NCI-H1092 treated with DMSO at 0.1 percent for 48 hours (cell line): Measurements from ENCODE around the gene ZNF341.
"Not testable (repeated sequence)": the region's sequence is repeated elsewhere in the genome, so short reads cannot be mapped to it uniquely, and the experiment has no call there.

Experiments used
- DNase-seq: peaks from one replicate; lab custom pipeline; 2025; lab: John Stamatoyannopoulos, UW

Gene ZNF341

GRCh38 chr20:33730946-33731692 lies 677 bp upstream of the ZNF341 start:
- DNase-seq, result no peak

- DNase-seq, result peak; percentile 89
These were observed 572 bp downstream of the ZNF341 start for GRCh38 chr20:33732166-33732970.

DNA sequence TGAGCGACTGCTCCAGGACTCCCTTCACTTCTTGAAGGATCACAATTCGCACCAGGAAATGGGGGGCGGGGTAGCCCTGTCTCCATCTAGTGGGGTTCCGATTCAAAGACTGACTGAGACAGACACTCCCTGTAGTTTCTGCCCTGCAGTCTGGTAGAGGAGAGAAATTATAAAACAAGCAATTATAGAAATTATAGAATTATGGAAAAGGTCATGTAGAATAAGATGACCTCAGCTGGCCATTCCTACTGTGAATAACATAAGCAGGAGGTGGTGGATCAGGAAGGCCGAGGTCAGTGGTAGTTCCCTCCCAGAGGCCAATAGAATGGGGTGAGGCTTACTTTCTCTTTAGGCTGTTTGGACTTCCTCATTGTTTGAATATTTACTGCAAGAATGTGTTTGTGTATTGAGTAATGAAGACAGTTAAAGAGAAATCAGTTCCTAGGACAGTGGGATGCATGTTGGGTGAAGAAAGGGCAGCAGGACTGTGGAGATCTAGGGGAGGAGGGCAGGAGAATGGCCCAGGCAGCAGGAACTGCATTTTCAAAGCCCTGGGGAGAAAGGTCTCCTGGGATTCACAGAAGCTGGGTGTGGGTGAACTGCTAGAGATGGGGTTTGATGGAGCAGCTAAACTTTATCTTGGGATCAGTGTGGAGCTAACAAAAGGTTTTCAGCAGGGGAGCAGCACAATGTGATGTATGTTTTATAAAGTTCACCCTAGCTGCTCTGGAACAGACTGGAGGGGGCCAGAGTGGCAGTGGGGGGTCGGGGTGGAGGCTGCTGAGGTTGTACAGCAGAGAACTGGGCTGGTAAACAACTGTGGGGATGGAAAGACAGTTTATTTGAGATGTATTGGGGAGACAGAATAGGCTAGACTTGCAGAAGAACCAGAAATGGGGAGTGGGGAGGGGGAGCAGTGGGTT lies 2.1 kb downstream of the ZNF341 start:
- no peak for DNase-seq

DNA sequence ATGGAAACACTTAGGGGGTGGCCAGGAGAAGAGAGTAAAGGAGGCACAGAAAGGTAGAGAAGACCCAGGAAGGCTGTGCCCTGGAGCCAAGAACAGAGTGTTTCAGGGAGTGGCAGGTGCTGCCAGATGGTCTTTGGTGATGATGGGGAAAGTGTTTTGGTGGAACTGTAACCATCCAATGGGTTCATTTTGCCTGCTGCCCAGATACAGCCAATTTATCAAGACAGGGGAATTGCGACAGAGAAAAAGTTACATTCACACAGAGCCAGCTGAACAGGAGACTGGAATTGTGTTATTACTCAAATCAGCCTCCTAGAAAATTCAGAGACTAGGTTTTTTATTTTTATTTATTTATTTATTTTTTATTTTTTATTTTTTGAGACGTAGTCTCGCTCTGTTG lies 5.2 kb downstream of the ZNF341 start:
- DNase-seq, result no peak

DNA sequence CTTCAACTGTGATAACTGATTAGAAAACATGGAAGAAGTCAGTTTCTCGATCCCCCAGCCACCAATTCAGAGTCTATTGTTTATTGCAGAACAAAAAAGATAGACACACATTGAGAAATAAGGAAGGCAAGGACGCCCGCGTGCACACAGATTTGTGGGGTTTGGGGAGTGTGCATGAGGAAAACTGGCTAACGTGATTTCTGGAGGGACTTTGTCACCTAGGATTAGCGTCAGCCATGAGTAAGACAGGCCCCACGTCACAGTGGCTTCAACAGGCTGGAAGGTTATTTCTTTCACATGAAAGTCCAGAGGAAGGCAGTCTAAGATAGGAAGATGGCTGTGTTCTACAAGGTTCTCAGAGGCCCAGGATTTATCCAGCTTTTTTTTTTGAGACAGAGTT lies 7.7 kb downstream of the ZNF341 start:
- no peak for DNase-seq

DNA sequence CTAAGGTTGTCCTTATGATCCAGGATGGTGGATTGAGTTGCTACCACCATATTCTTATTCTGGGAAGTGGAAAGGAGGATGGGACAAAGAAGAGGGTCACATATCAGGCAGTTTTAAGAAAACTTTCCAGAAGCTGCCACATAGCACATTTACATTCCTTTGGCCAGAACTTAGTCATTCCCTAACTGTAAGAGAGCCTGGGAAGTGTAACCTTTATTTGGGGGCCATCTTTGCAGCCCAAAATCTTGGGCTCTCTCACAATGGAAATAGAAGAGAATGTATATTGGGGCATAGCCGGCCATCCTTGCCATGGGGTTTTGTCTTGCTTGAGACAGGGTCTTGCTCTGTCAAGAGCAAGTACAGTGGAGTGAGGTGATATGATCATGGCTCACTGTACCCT lies 8.4 kb downstream of the ZNF341 start:
- no peak for DNase-seq

- DNase-seq, result no peak
These were observed 12.4 kb downstream of the ZNF341 start for GRCh38 chr20:33744181-33744580.

GRCh38 chr20:33744773-33745385 lies 13.1 kb downstream of the ZNF341 start:
- no peak for DNase-seq

DNA sequence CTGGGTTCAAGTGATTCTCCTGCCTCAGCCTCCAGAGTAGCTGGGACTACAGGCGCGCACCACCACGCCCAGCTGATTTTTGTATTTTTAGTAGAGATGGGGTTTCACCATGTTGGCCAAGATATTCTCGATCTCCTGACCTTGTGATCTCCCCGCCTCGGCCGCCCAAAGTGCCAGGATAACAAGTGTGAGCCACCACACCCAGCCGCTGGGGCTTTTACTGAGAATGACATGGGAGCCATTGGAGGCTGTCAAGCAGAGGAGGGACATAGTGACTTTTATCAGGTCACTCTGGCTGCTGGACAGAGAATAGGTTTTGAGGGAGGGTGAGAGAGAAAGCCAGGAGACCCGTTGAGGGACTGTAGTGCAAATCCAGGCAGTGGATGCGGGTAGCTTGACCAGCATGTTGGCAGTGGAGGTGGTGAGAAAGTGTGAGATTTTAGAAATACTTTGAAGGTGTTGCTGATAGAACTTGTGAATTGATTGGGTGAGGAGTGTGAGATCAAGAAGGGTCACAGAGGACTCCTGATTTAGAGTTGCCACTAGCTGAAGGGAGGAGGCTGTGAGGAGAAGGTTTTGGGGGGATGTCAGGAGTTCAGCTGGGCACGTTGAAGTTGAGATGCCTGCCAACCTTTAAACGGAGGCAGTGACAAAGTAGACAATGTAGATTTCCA lies 14.7 kb downstream of the ZNF341 start:
- DNase-seq, result no peak

- no peak for DNase-seq
These were observed 20.0 kb downstream of the ZNF341 start for GRCh38 chr20:33751775-33752174.

GRCh38 chr20:33753143-33753542 lies 21.3 kb downstream of the ZNF341 start:
- DNase-seq, result no peak

DNA sequence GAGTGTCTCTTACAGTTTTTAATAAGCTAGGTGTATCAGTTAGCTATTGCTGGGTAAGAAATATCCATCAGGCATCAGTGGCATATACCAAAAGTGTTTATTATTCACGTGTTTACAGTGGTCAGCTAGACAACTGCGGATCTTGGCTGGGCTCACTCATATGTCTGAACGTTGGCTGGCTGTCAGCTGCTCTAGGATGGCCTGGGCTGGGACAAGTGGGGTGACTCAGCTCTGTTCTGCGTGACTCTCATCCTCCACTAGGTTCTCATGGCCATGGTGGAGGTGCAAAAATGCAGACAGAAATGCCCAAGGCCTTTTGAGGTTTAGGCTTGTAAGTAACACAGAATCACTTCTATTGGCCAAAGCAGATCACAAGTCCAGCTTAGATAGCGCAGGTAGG lies 22.0 kb downstream of the ZNF341 start:
- DNase-seq, result no peak

DNA sequence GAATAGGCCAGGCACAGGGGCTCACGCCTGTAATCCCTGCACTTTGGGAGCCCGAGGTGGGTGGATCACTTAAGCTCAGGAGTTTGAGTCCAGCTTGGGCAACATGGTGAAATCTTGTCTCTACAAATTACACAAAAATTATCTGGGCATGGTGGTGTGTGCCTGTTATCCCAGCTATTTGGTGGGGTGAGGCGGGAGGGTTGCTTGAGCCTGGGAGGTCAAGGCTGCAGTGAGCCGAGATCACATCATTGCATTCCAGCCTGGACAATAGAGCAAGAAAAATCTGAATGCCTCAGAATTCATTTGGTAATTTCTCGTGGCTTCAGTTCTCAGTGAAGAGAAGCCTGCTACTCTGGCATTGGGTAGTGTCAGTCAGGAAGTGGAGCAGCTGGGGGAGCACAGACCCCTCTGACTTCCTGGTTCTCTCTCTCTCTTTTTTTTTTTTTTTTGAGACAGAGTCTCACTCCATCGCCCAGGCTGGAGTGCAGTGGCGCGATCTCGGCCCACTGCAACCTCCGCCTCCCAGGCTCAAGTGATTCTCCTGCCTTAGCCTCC lies 24.2 kb downstream of the ZNF341 start:
- DNase-seq, result not testable (repeated sequence)

DNA sequence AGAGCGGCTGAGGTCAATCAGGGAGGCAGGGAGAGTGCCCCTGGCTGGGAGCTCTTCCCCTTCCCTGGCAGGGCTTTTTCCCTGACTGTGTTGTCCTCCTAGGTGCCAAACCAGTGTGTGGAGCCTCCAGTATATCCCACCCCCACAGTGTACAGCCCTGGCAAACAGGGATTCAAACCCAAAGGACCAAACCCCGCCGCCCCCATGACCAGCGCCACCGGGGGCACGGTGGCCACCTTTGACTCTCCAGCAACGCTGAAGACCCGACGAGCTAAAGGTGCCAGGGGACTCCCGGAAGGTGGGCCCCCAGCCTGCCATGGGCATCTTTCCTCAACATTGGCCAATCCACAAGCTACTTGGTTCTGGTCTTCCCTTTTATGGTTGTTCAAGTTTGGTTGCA lies 25.2 kb downstream of the ZNF341 start:
- DNase-seq, result no peak

DNA sequence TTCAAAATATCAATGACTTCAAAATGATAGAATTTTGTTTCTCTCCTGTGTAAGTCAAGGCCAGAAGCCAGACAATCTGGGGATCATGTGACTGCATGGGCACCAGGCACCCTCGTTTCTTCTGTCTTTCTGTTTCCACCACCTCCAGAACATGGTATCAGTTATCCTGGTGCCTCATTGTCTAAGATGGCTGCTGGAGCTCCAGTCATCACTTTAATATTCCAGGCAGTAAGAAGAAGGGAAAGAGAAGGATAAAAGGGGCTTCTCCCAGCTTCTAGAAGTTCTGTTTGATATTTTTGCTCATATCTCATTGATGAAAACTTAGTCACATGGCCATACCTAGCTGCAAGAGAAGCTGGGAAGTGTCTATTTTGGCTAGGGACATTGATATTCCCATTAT lies 25.7 kb downstream of the ZNF341 start:
- DNase-seq, result no peak

- DNase-seq, result no peak
These were observed 30.0 kb downstream of the ZNF341 start for GRCh38 chr20:33761698-33762250.

GRCh38 chr20:33765099-33765498 lies 33.3 kb downstream of the ZNF341 start:
- DNase-seq, result no peak

DNA sequence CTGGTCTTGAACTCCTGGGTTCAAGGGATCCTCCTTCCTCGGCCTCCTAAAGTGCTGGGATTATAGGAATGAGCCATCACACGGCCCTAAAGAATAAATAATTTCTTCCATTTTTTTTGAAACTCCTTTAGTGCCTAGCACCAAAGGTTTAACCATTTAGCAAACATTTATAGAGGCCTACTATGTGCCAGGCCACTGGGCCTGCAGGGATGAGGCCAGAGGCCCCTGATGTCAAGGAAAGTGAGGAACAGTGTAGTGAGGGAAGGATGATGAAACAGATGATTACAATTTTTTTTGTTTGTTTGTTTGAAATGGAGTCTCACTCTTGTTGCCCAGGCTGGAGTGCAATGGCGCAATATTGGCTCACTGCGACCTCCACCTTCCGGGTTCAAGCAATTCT lies 33.8 kb downstream of the ZNF341 start:
- no peak for DNase-seq

DNA sequence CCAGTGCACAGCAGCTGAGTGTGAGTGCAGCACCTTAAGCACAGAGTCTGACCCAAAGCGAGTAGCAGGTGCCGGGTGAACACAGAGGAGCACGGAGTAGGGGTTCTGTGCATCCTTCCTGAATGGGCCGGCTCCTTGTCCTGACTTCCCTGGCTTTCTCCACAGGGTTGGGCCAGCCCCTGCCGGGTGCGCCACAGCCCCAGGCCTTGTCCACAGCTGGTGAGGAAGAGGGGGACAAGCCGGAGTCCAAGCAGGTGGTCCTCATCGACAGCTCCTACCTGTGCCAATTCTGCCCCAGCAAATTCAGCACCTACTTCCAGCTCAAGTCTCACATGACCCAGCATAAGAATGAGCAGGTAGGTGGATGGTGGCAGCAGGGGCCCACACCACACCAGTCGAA lies 34.9 kb downstream of the ZNF341 start:
- no peak for DNase-seq

GRCh38 chr20:33767777-33768138 lies 36.0 kb downstream of the ZNF341 start:
- no peak for DNase-seq

GRCh38 chr20:33769043-33769442 lies 37.2 kb downstream of the ZNF341 start:
- DNase-seq, result no peak
